ENCODE measurements around the gene CCDC6. TPM values are rescaled to one million over a fixed set of nuclear protein-coding genes. Genes with fewer than 3 reads are reported as not detected.
"Not testable (repeated sequence)": the region's sequence is repeated elsewhere in the genome, so short reads cannot be mapped to it uniquely, and the experiment has no call there.

CCDC6 gene
- total RNA-seq, 4 donors from 2014 or later, result 65.5 to 104 (median 76.2) TPM

DNA sequence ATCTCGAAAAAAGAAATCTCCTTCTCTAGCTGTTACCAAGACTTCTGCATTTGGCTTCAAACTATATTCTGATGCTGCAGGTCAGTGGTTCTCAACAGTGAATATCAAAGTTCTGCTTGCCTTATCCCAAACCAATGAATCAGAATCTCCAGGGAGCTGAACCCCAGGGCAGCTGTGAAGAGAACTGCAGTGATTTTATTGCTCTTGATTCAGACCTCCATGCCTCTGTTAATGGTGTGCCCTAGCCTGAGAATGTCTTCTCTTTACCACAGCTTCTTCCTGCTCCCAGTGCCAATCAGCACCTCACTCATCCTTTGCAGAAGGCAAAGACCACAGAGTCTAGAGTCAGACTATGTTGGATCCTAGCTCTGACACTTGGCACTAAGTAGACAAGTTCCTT is 106.9 kb downstream of the CCDC6 start:
- H3K4me3 ChIP-seq (ENCODE audit: low read depth, poor library complexity, severe bottlenecking), result no peak overlapping the region
- WGBS, 2 donors, result 83 to 89% methylated on average over 1 of the region's 1 CpG
- no peak for TF ChIP-seq POLR2A (IDR thresholded peaks at IDR 0.05)
- TF ChIP-seq, protein P1, sequence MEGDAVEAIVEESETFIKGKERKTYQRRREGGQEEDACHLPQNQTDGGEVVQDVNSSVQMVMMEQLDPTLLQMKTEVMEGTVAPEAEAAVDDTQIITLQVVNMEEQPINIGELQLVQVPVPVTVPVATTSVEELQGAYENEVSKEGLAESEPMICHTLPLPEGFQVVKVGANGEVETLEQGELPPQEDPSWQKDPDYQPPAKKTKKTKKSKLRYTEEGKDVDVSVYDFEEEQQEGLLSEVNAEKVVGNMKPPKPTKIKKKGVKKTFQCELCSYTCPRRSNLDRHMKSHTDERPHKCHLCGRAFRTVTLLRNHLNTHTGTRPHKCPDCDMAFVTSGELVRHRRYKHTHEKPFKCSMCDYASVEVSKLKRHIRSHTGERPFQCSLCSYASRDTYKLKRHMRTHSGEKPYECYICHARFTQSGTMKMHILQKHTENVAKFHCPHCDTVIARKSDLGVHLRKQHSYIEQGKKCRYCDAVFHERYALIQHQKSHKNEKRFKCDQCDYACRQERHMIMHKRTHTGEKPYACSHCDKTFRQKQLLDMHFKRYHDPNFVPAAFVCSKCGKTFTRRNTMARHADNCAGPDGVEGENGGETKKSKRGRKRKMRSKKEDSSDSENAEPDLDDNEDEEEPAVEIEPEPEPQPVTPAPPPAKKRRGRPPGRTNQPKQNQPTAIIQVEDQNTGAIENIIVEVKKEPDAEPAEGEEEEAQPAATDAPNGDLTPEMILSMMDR (IDR thresholded peaks at IDR 0.05), result no peak
- DNase-seq (ENCODE audit: low spot score in 2 of 2), result no peak
- intact Hi-C loops (cut with DNase I; ENCODE audit: low total_unique reads), result no loop called here

DNA sequence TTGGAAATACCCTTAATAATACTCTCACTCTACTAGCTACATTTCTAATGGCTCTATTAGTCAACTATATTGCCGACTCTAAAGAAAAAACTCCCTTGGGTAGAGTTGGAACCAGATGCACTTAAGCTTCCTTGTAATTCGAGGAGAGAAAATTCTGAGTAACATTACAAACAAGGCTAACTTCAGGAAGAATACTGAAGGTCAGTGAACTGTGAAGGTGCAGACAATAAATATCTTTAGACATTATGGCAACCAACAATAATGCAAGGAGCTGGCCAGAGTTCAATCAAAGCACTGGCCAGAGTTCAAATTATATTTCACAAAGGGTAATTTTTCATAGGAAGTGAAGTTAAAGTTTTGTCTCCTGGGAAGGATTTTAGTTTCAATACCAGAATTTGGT is 112.4 kb downstream of the CCDC6 start:
- no peak for DNase-seq (ENCODE audit: low spot score in 2 of 2)
- no peak overlapping the region for H3K4me3 ChIP-seq (ENCODE audit: low read depth, poor library complexity, severe bottlenecking)
- TF ChIP-seq POLR2A (IDR thresholded peaks at IDR 0.05), result no peak
- TF ChIP-seq, protein P1 (IDR thresholded peaks at IDR 0.05), result no peak
- 49 to 63% methylated on average over 2 of the region's 2 CpGs for WGBS, 2 donors
- intact Hi-C loops (cut with DNase I; ENCODE audit: low total_unique reads), result no loop called here

DNA sequence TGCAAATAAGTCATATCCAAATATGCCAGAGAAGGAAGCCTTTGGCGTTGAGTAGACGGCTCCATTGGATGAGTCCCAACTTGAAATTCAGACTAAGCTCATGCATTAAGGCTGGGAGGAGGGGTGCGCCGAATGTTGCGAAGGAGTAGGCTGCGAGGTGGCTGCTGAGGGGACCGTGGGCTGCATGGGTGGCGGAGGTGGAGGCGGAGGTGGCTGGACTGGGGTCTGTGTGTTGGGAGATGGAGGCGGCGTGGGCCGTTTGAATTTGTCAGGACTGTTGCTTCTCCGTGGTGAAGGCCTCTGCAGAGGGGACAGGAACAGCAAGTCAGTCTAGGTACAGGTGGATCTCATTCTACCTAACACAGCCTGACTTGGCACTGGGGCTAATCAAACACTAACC is 113.5 kb downstream of the CCDC6 start:
- no peak overlapping the region for H3K4me3 ChIP-seq (ENCODE audit: low read depth, poor library complexity, severe bottlenecking)
- DNase-seq (ENCODE audit: low spot score in 2 of 2), result no peak
- 86 to 88% methylated on average over 13 of the region's 13 CpGs for WGBS, 2 donors
- TF ChIP-seq POLR2A (IDR thresholded peaks at IDR 0.05), result no peak
- TF ChIP-seq, protein P1 (IDR thresholded peaks at IDR 0.05), result no peak
- intact Hi-C loops (cut with DNase I; ENCODE audit: low total_unique reads), result no loop called here

DNA sequence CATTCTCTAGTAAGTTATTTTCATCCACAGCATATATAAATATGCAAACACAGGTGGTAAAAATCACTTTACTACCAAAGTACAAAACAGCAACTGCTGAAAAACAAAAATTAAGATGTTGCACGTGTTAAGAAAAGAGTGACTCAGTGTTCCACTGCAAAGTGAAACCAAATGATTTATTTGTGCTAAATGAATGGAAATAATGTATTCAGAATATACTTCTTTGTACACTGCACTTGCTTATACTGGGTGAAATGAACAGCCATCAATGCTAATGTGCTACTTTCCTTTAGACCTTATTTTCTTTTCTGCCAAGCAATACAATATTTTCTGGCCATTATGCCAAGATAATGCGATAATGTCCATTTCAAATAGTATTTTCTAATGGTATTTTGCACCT is 114.8 kb downstream of the CCDC6 start:
- TF ChIP-seq, protein P1 (IDR thresholded peaks at IDR 0.05), result no peak
- no peak for TF ChIP-seq POLR2A (IDR thresholded peaks at IDR 0.05)
- intact Hi-C loops (cut with DNase I; ENCODE audit: low total_unique reads), result no loop called here
- H3K4me3 ChIP-seq (ENCODE audit: low read depth, poor library complexity, severe bottlenecking), result no peak overlapping the region

DNA sequence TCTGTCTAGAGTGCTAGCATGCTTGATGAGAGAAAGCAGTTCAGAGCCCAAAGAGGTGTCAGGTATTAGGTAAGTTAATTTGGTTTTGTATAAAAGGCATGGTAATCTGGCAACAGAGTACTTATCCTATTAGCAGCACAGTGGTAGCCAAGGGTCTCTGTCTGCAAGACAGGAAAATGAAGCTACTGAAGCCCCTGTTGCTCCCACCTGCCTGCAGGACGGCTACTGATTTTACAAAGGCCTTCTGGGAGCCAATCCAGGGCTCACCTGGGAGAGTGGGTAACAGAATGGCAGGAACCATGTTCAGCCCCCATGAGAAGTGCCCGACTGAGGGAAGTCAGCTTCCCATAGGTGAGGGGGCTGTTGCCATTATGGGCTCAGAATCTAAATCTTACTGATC is 116.3 kb downstream of the CCDC6 start:
- DNase-seq (ENCODE audit: low spot score in 2 of 2); H3K4me3 ChIP-seq (ENCODE audit: low read depth, poor library complexity, severe bottlenecking); intact Hi-C loops (cut with DNase I; ENCODE audit: low total_unique reads): not testable (repeated sequence)
- 45 to 56% methylated on average over 2 of the region's 2 CpGs for WGBS, 2 donors

More for the DNA sequence above, 114.8 kb downstream of the CCDC6 start:
- no peak for DNase-seq (ENCODE audit: low spot score in 2 of 2)
- 73% methylated on average over 2 of the region's 2 CpGs for WGBS, 2 donors

DNA sequence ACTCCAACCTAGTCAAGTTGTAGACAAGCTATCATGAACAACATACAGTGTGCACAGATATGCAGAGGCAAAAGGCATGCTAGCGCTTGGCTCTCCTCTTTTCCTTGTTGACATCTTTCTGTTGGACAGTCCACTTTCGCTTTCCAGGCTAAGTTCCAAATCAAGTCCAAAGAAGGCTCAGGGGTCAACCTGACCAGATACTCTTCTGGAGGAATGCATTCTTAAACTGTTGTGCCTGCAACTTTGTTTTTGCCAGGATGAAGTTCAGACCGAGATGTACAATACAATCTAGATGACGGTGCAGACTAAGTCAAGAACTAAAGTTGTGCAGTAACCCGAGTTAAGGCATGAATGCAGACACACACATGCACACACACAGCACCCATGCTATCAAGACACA is 117.4 kb downstream of the CCDC6 start:
- 85 to 92% methylated on average over 5 of the region's 5 CpGs for whole genome bisulfite sequencing, 2 donors
- intact Hi-C loops (cut with DNase I; ENCODE audit: low total_unique reads), result not testable (repeated sequence)

DNA sequence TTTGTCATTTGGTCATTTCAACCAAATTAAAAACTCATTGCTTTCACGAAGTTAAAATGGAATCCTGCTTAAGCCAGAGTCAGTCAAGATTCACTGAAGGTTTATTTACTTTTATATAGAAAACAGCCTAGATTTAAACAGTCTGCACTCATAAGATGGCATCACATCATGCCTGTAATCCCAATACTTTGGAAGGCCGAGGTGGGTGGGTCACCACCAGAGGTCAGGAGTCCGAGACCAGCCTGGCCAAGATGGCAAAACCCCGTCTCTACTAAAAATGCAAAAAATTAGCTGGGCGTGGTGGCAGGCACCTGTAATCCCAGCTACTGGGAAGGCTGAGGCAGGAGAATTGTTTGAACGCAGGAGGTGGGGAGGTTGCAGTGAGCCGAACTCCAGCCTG is 119.3 kb downstream of the CCDC6 start:
- H3K4me3 ChIP-seq (ENCODE audit: low read depth, poor library complexity, severe bottlenecking); DNase-seq (ENCODE audit: low spot score in 2 of 2); intact Hi-C loops (cut with DNase I; ENCODE audit: low total_unique reads): not testable (repeated sequence)
- WGBS, 2 donors, result 87 to 88% methylated on average over 7 of the region's 7 CpGs

More for the DNA sequence above, 117.4 kb downstream of the CCDC6 start:
- not testable (repeated sequence) for H3K4me3 ChIP-seq (ENCODE audit: low read depth, poor library complexity, severe bottlenecking); DNase-seq (ENCODE audit: low spot score in 2 of 2)

DNA sequence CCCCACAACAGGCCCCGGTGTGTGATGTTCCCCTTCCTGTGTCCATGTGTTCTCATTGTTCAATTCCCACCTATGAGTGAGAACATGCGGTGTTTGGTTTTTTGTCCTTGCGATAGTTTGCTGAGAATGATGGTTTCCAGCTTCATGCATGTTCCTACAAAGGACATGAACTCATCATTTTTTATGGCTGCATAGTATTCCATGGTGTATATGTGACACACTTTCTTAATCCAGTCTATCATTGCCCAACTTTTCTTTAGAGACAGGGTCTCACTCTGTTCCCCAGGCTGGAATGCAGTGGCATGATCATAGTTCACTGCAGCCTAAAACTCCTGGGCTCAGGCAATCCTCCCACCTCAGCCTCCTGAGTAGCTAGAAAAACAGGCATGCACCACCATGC is 120.9 kb downstream of the CCDC6 start:
- intact Hi-C loops (cut with DNase I; ENCODE audit: low total_unique reads); DNase-seq (ENCODE audit: low spot score in 2 of 2); H3K4me3 ChIP-seq (ENCODE audit: low read depth, poor library complexity, severe bottlenecking): not testable (repeated sequence)
- WGBS, 2 donors, result 95 to 96% methylated on average over 3 of the region's 3 CpGs

All from lower leg skin (tissue), 4 donors.